ENCODE measurements around the gene TNIK.

GRCh38 chr3:171503817-171504216 is 43.6 kb upstream of the TNIK start:
- TF ChIP-seq CTCF (conservative IDR thresholded peaks at IDR 0.05; ENCODE audit: low read length) (no peak), EZH2phosphoT487 (IDR thresholded peaks at IDR 0.05; ENCODE audit: borderline replicate concordance) (no peak)

Measured in Loucy (cell line).